Esophagus squamous epithelium (tissue), 5 donors: Measurements from ENCODE around the gene RUSF1. TPM values are rescaled to one million over a fixed set of nuclear protein-coding genes. Genes with fewer than 3 reads are reported as not detected.
"Not testable (repeated sequence)": the region's sequence is repeated elsewhere in the genome, so short reads cannot be mapped to it uniquely, and the experiment has no call there.

Source experiments
- DNase-seq: peaks from one replicate; lab custom pipeline; 2025; lab: John Stamatoyannopoulos, UW
- H3K27ac ChIP-seq, 4 donors: fragments of 200-600 bp; sonication (generic); one replicate each; pipeline ENCODE4 v1.5.1; 2016 to 2019; ENCODE audit warnings: mild to moderate bottlenecking in 1 of 4
- H3K27me3 ChIP-seq, 4 donors: fragments of 200-600 bp; sonication (generic); 1 replicate in 3 of 4; 2 replicates in 1 of 4; pipeline versions ENCODE4 v1.5.1 to v1.6.0; 2017 to 2021; ENCODE audit warnings: antibody characterized with exemption in 1 of 4
- H3K36me3 ChIP-seq, 3 donors: fragments of 200-600 bp; sonication (generic); one replicate each; pipeline ENCODE4 v1.5.1; 2016 to 2019
- H3K4me1 ChIP-seq, 3 donors: fragments of 200-600 bp; sonication (generic); one replicate each; pipeline ENCODE4 v1.5.1; 2017 to 2019
- H3K4me3 ChIP-seq, 4 donors: fragments of 200-600 bp; sonication (generic); 1 replicate in 3 of 4; 2 replicates in 1 of 4; pipeline ENCODE4 v1.5.1; 2016 to 2019; ENCODE audit warnings: mild to moderate bottlenecking in 2 of 4, moderate library complexity in 1 of 4
- H3K9me3 ChIP-seq, 3 donors: fragments of 200-600 bp; sonication (generic); one replicate each; pipeline ENCODE4 v1.5.1; 2016 to 2019
- POLR2A ChIP-seq, 4 donors: fragments of 450-650 bp; IDR thresholded peaks; one replicate each; pipeline ENCODE4 v1.6.1; 2017; ENCODE audit warnings: antibody characterized with exemption in 4 of 4, mild to moderate bottlenecking in 4 of 4, moderate library complexity in 3 of 4
- WGBS, 2 donors: methylation state at CpG; one replicate each; pipeline ENCODE4 v1.1.5; 2018; 5-methylcytosine and 5-hydroxymethylcytosine counted together
- intact Hi-C: fragments of 100-400 bp; cut with DNase I; formaldehyde crosslinking; loops from one replicate; pipeline ENCODE4 v1.15.0; 2022
- total RNA-seq, 4 donors: library from RNA; depleted of rRNA; stranded (reverse); fragments of >200 nt; gene quantifications; one replicate each; pipeline ENCODE4 v1.1.0, GENCODE V29; 2016
- TF ChIP-seq, protein P1 (sequence below), 6 experiments: fragments of 450-650 bp in 4 of 6; fragments of 200-600 bp in 2 of 6; sonication (generic) in 2 of 6; IDR thresholded peaks; one replicate each; pipeline ENCODE4 v1.5.1; 2016 to 2019; ENCODE audit warnings: antibody characterized with exemption in 6 of 6, mild to moderate bottlenecking in 4 of 6, moderate library complexity in 4 of 6
- donor health status: DM: yes; HTN: yes; CAD: no.

RUSF1 gene
- total RNA-seq, 4 donors from 2014 or later: 33.7 to 52.3 (median 39.1) TPM

GRCh38 chr16:31484491-31485171, 23.6 kb downstream of the RUSF1 start:
- intact Hi-C loops: no loop called here
- Histone ChIP-seq H3K27me3 (peaks cover 0 to 44% (median 0%) of the 10 kb centered on the region in 4 donors), H3K36me3 (no peaks in the 10 kb centered on the region), H3K9me3 (no peaks in the 10 kb centered on the region), H3K27ac (no peak overlapping the region), H3K4me1 (peaks cover 19 to 35% (median 21%) of the 10 kb centered on the region in 3 donors), H3K4me3 (no peak overlapping the region)
- 54 to 66% methylated on average over 11 to 12 of the region's 14 CpGs for WGBS, 2 donors
- DNase-seq: no peak
- TF ChIP-seq, protein P1, sequence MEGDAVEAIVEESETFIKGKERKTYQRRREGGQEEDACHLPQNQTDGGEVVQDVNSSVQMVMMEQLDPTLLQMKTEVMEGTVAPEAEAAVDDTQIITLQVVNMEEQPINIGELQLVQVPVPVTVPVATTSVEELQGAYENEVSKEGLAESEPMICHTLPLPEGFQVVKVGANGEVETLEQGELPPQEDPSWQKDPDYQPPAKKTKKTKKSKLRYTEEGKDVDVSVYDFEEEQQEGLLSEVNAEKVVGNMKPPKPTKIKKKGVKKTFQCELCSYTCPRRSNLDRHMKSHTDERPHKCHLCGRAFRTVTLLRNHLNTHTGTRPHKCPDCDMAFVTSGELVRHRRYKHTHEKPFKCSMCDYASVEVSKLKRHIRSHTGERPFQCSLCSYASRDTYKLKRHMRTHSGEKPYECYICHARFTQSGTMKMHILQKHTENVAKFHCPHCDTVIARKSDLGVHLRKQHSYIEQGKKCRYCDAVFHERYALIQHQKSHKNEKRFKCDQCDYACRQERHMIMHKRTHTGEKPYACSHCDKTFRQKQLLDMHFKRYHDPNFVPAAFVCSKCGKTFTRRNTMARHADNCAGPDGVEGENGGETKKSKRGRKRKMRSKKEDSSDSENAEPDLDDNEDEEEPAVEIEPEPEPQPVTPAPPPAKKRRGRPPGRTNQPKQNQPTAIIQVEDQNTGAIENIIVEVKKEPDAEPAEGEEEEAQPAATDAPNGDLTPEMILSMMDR (IDR thresholded peaks at IDR 0.05): no peak
- TF ChIP-seq POLR2A (IDR thresholded peaks at IDR 0.05): no peak

DNA sequence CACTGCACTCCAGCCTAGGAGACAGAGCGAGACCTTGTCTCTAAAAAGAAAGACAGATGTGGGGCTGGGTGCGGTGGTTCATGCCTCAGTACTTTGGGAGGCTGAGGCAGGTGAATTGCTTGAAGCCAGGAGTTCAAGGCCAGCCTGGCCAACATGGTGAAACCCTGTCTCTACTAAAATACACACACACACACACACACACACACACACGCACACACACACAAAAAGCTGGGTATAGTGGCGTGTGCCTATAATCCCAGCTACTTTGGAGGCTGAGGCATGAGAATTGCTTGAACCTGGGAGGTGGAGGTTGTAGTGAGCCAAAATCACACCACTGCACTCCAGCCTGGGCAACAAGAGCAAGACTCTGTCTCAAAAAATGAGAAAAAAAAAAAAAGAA, 24.1 kb downstream of the RUSF1 start:
- H3K27ac ChIP-seq, intact Hi-C loops: not testable (repeated sequence)
- 87 to 94% methylated on average over 2 to 4 of the region's 4 CpGs for WGBS, 2 donors

DNA sequence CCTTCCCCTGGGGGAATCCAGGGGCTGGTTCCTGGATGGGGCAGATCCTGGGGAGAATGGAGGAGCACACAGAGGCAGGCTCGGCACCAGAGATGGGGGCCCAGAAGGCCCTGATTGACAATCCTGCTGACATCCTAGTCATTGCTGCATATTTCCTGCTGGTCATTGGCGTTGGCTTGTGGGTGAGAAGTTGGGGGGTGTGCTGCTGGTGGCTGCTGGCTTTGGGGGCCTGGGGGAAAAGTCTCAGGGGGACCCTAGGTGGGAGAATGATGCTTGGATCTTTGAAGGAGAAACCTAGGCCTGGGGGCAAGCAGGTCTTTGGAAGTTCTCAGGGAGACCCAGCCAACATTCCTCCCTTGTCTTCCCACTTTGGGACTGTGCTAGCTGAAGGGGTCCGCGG, 25.1 kb downstream of the RUSF1 start, which contains the start of gene SLC5A2:
Gene SLC5A2, plus strand, starts transcription at position 43 of the 400 bp plus-strand sequence. Its CDS starts 14 bp downstream, at position 57.
- Histone ChIP-seq H3K4me1 (peaks cover 12 to 23% (median 12%) of the 10 kb centered on the region in 3 donors), H3K9me3 (no peaks in the 10 kb centered on the region), H3K36me3 (peaks cover 0 to 2% (median 0%) of the 10 kb centered on the region in 3 donors), H3K27me3 (peaks cover 0 to 31% (median 0%) of the 10 kb centered on the region in 4 donors), H3K27ac (no peak within 1 kb of the TSS), H3K4me3 (no peak within 1 kb of the TSS)
- WGBS, 2 donors: 80 to 81% methylated on average over 4 of the region's 4 CpGs
- no peak for DNase-seq
- intact Hi-C loops: no loop called here
- no peak for TF ChIP-seq POLR2A (IDR thresholded peaks at IDR 0.05)
- TF ChIP-seq, protein P1 (IDR thresholded peaks at IDR 0.05): no peak

More for the DNA sequence above, 24.1 kb downstream of the RUSF1 start:
- Histone ChIP-seq H3K4me1 (peaks cover 19 to 33% (median 21%) of the 10 kb centered on the region in 3 donors), H3K27me3 (peaks cover 0 to 41% (median 0%) of the 10 kb centered on the region in 4 donors)
- not testable (repeated sequence) for H3K9me3 ChIP-seq, H3K36me3 ChIP-seq, DNase-seq, H3K4me3 ChIP-seq

- no peak overlapping the region for H3K27ac ChIP-seq
- TF ChIP-seq POLR2A (IDR thresholded peaks at IDR 0.05): no peak
- TF ChIP-seq, protein P1 (IDR thresholded peaks at IDR 0.05): no peak
- H3K36me3 ChIP-seq: peaks cover 0 to 23% (median 10%) of the 10 kb centered on the region in 3 donors
- H3K9me3 ChIP-seq: no peaks in the 10 kb centered on the region
- H3K4me3 ChIP-seq: no peak overlapping the region
- H3K27me3 ChIP-seq: peaks cover 0 to 11% (median 0%) of the 10 kb centered on the region in 4 donors
- peaks cover 11 to 29% (median 17%) of the 10 kb centered on the region in 3 donors for H3K4me1 ChIP-seq
- no peak for DNase-seq
- 39 to 45% methylated on average over 7 of the region's 7 CpGs for WGBS, 2 donors
- intact Hi-C loops: no loop called here
These were observed 27.2 kb downstream of the RUSF1 start for GRCh38 chr16:31480851-31481536.

DNA sequence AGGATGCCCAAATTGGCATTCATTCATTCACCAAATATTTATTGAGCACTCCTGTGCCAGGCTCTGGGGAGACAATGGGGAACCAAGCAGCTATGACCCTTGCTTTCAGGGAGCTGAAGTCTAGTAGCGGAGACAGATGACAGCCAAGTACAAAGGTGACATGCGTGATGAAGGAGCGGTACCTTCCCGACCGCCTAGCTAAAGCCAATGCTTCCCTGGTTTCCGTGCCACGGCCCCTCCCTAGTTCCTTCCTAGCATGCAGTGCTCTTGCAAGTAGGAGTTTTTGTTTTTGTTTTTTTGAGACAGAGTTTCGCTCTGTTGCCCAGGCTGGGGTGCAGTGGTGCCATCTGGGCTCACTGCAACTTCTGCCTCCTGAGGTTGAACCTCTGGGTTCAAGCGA, 28.4 kb downstream of the RUSF1 start:
- no peak for DNase-seq
- Histone ChIP-seq H3K4me1 (peaks cover 16 to 41% (median 22%) of the 10 kb centered on the region in 3 donors), H3K36me3 (peaks cover 0 to 34% (median 10%) of the 10 kb centered on the region in 3 donors), H3K27me3 (peaks cover 0 to 4% (median 0%) of the 10 kb centered on the region in 4 donors), H3K9me3 (no peaks in the 10 kb centered on the region), H3K27ac (no peak overlapping the region), H3K4me3 (no peak overlapping the region)
- WGBS, 2 donors: 69 to 77% methylated on average over 9 of the region's 9 CpGs
- intact Hi-C loops: no loop called here
- no peak for TF ChIP-seq POLR2A (IDR thresholded peaks at IDR 0.05)
- TF ChIP-seq, protein P1 (IDR thresholded peaks at IDR 0.05): no peak
